Activated CD4-positive, CD25-positive, alpha-beta regulatory T cell (primary cell): Measurements from ENCODE around the gene EYA2.
"Not testable (repeated sequence)": the region's sequence is repeated elsewhere in the genome, so short reads cannot be mapped to it uniquely, and the experiment has no call there.

Experiments
- DNase-seq, 4 experiments: peaks; one replicate each; lab custom pipeline; 2025; lab: John Stamatoyannopoulos, UW

The EYA2 gene

DNA sequence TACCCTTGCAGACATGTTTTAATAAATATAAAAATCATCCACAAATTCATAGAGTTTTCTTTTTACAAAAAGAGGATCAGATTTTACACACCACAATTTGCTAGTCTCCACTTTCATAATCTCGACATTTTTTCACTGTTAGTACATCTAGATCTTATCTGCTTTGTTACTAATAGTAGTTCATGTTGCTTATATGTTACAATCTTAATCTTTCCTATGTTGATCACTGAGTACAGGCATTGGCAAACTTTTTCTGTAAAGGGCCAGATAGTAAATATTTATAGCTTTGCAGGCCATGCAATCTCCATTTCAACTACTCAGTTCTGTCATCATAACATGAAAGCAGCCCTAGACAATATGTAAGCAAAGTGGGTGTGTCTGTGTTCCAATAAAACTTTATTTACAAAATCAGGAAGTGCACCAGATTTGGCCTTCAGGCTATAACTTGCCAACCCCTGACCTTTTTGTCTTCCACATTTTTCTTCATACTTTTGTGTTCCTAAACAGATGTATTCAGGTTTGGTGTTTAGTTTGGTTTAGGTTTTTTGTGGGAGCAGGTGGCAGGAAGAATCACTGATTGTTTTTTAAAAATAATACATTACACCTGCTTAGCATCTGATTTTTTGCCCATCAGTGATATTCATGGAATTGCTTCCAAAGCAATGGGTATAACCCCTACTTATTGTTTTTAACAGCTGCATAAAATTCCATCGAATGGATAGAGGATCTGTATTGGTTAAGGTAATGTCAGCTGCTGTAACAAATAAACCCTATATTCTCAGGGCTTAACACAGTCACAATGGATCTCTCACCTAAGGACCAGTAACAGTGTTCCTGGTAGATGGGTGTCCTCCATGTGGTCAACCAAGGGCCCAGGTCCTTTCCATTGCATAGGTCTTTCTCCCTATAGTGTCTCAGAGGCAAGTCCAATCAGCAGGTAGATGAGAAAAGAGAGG lies 61.2 kb downstream of the EYA2 start:
- DNase-seq = no peak

GRCh38 chr20:46959081-46959692 lies 64.5 kb downstream of the EYA2 start:
- DNase-seq = no peak

- DNase-seq = no peak
Observed at GRCh38 chr20:46959821-46960220, 65.2 kb downstream of the EYA2 start.

DNA sequence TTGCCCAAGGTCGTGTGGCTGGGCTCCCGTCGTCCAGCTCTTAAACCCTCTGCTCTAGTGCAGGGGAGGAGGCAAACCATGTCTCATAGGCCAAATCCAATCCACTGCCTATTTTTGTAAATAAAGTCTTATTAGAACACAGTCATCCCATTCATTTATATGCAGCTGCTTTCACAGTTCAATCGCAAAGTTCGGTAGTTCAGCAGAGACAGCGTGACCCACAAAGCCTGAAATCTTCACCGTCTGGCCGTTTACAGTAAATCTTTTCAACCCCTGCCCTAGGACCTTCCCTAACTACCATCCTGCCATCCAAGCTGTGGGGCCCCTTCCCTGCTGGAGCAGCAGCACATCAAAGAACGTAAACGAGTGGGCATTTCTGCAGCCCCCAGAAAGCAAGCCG lies 65.9 kb downstream of the EYA2 start:
- no peak for DNase-seq

GRCh38 chr20:46961968-46962367 lies 67.3 kb downstream of the EYA2 start:
- DNase-seq = not testable (repeated sequence)

GRCh38 chr20:46962452-46963195 lies 68.0 kb downstream of the EYA2 start:
- DNase-seq = no peak

- no peak for DNase-seq
Observed at GRCh38 chr20:46963196-46963529, 68.5 kb downstream of the EYA2 start.

GRCh38 chr20:46963758-46964617 lies 69.3 kb downstream of the EYA2 start:
- no peak for DNase-seq

GRCh38 chr20:46964618-46965455 lies 70.2 kb downstream of the EYA2 start:
- no peak for DNase-seq

DNA sequence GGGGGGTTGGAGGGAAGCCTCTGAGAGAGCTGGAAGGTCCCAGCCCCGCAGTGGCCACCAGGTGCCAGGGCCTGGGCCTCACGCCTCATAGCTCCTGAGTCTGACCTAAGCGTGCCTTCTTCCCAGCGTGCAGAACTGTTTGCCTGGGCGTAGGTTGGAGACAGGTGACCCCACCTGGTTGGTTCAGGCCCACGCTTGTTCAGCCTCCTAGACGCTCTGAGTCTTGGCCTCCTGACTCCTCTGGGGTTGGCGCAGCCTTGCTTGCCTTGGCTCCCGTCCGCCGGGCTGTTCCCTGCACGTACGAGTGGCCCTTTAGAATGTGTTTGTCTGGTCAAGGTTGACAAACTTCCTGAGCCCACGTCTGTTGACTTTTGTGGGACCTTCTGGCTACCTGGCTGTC lies 70.8 kb downstream of the EYA2 start:
- no peak for DNase-seq

DNA sequence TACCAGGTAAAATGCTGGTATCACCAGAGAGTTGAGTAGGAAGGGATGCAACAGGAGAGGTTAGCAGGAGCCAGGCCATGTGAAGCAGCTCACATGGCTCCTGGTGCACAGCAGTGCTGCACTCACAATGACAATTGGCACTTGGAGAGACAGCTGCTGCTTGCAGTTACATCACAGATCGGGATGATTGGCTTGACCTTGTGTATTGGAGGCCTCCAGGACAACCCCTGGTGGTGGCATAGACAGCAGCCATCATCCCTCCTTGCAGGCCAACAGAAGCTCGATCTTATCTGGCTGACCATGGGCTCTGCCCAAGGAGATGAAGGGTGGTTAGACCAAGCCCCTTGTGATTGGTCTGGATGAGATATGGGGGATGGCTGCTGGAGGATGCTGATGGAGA lies 73.0 kb downstream of the EYA2 start:
- no peak for DNase-seq

DNA sequence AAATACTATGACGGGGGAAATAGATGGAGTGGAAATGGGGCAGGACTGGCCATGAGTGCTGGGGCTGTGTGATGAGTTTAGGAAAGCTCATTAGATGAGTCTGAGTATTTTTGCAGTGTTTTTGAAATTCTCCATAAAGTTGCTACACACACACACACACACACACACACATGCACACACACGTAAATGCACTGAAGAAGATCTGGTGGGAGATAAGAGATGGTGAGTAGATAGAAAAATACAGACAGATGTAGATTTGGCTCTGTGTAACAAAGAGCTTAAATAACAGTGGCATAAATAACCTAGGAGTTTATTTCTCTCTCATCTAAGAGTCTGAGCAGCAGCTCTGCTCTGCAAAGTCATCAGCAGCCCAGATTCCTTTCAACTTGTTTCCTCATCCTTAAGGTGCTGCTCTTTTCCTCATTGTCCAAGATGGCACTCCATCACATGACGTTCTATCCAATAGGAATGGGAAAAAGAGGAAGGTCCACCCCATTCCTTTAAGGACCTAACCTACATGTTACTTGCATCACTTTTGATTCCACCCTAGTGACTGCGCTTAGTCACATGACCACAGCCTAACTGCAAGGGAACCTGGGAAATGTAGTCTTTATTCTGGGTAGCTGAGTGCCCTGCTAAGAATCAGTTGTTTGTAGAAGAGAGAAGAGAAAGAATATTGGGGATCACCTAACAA lies 76.4 kb downstream of the EYA2 start:
- DNase-seq = no peak

GRCh38 chr20:46973766-46974165 lies 79.1 kb downstream of the EYA2 start:
- no peak for DNase-seq

- DNase-seq = no peak
Observed at GRCh38 chr20:46974669-46975434, 80.2 kb downstream of the EYA2 start.

- DNase-seq = no peak
Observed at GRCh38 chr20:46975976-46976375, 81.3 kb downstream of the EYA2 start.

GRCh38 chr20:46977204-46977603 lies 82.6 kb downstream of the EYA2 start:
- DNase-seq = no peak

- DNase-seq = no peak
Observed at GRCh38 chr20:46977909-46978588, 83.4 kb downstream of the EYA2 start.

DNA sequence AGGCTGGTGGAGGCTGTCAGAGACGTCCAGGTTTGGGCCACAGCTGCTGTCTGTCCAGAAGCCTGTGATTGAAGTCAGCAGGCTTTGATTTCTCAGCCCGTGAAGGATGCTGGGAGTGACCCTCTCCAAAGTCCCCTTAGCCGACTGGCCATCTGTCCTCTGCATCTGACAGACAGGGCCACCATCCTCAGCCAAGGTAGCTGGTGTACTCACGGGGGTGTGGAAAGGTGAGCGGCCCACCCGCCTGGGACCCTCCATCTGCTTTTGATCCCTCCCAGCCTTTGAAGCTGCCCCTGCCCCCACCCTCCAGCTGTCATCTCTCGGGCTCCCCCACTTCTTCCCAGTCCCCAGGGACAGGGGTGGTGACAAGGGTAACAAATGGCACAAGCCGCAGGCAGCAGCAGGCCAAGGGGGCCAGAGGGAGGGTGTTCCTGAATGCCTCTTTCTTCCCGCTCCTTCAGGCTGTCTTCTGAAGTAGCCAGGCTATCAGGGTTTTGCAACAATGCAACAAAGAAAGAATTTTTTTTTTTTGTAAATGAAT lies 84.4 kb downstream of the EYA2 start:
- no peak for DNase-seq
